SU-DHL-6 (cell line): ENCODE data around the gene RASSF3.

Experiments
- CTCF ChIP-seq: fragments of 200-600 bp; sonication (generic); IDR thresholded peaks from one replicate; pipeline ENCODE4 v1.5.1; 2017; ENCODE audit warnings: antibody characterized with exemption, mild to moderate bottlenecking, low read length, moderate library complexity; ENCODE audit not compliant: insufficient read depth, poor library complexity, severe bottlenecking
- EZH2phosphoT487 ChIP-seq: fragments of 200-600 bp; sonication (generic), shearing (Covaris generic); conservative IDR thresholded peaks from 2 replicates; pipeline ENCODE4 v1.6.1; 2018; ENCODE audit warnings: mild to moderate bottlenecking, antibody characterized with exemption, low read length, moderate library complexity, mixed read lengths

- TF ChIP-seq CTCF, result no peak
- TF ChIP-seq EZH2phosphoT487, result no peak
Measured at GRCh38 chr12:64612843-64613242, 2.5 kb downstream of the RASSF3 start.
